HG03196 (cell line): ENCODE measurements around the gene NLRP1.

Source experiments
- ATAC-seq: cut with Tn5 transposase; IDR thresholded peaks from one replicate; pipeline ENCODE4 v1.9.1; 2021; ENCODE audit not compliant: unreplicated experiment

Gene NLRP1

GRCh38 chr17:5557990-5558389 lies 26.3 kb downstream of the NLRP1 start:
- no peak for ATAC-seq

GRCh38 chr17:5557485-5557884 lies 26.8 kb downstream of the NLRP1 start:
- no peak for ATAC-seq

- ATAC-seq, result no peak
These were observed 29.1 kb downstream of the NLRP1 start for GRCh38 chr17:5555254-5555653.

GRCh38 chr17:5553479-5553878 lies 30.8 kb downstream of the NLRP1 start:
- ATAC-seq, result no peak

GRCh38 chr17:5552841-5553240 lies 31.5 kb downstream of the NLRP1 start:
- ATAC-seq, result no peak

- no peak for ATAC-seq
These were observed 39.0 kb downstream of the NLRP1 start for GRCh38 chr17:5545051-5545987.

GRCh38 chr17:5544115-5544514 lies 40.2 kb downstream of the NLRP1 start:
- no peak for ATAC-seq

- ATAC-seq, result no peak
These were observed 42.6 kb downstream of the NLRP1 start for GRCh38 chr17:5541610-5542202.

GRCh38 chr17:5540321-5540720 lies 44.0 kb downstream of the NLRP1 start:
- no peak for ATAC-seq

GRCh38 chr17:5539286-5539685 lies 45.0 kb downstream of the NLRP1 start:
- no peak for ATAC-seq

- no peak for ATAC-seq
These were observed 47.3 kb downstream of the NLRP1 start for GRCh38 chr17:5536866-5537650.

- ATAC-seq, result no peak
These were observed 48.9 kb downstream of the NLRP1 start for GRCh38 chr17:5535436-5535835.

- no peak for ATAC-seq
These were observed 50.6 kb downstream of the NLRP1 start for GRCh38 chr17:5533486-5534315.

GRCh38 chr17:5532581-5532980 lies 51.7 kb downstream of the NLRP1 start:
- ATAC-seq, result no peak

GRCh38 chr17:5531085-5531418 lies 53.3 kb downstream of the NLRP1 start:
- no peak for ATAC-seq

GRCh38 chr17:5530265-5531084 lies 53.8 kb downstream of the NLRP1 start:
- no peak for ATAC-seq

- no peak for ATAC-seq
These were observed 56.6 kb downstream of the NLRP1 start for GRCh38 chr17:5527601-5528250.

GRCh38 chr17:5526821-5527598 lies 57.3 kb downstream of the NLRP1 start:
- no peak for ATAC-seq

- no peak for ATAC-seq
These were observed 61.1 kb downstream of the NLRP1 start for GRCh38 chr17:5523249-5523648.
